Nephron progenitor cell (in vitro differentiated cells): ENCODE measurements around the gene RHBDF2.

Experiments
- DNase-seq: peaks from one replicate; pipeline ENCODE4 v3.0.0; 2021
- H3K27ac Mint-ChIP-seq: 2 replicates; pipeline ENCODE4 v1.8.0; 2021; ENCODE audit warnings: mild to moderate bottlenecking, moderate library complexity, mixed read lengths
- H3K27me3 Mint-ChIP-seq: 2 replicates; pipeline ENCODE4 v1.8.0; 2021; ENCODE audit warnings: mild to moderate bottlenecking, low read depth, mixed read lengths; ENCODE audit not compliant: poor library complexity
- H3K36me3 Mint-ChIP-seq: 2 replicates; pipeline ENCODE4 v1.8.0; 2021; ENCODE audit warnings: low read depth, mixed read lengths
- H3K4me1 Mint-ChIP-seq: 2 replicates; pipeline ENCODE4 v1.8.0; 2021; ENCODE audit warnings: mixed read lengths
- H3K4me3 Mint-ChIP-seq: 2 replicates; pipeline ENCODE4 v1.8.0; 2021; ENCODE audit warnings: mild to moderate bottlenecking, moderate library complexity, mixed read lengths
- H3K9me3 Mint-ChIP-seq: 2 replicates; pipeline ENCODE4 v1.8.0; 2021; ENCODE audit warnings: mild to moderate bottlenecking, moderate library complexity, mixed read lengths
- CTCF ChIP-seq: fragments of 200-600 bp; sonication (generic); IDR thresholded peaks from 2 replicates; pipeline ENCODE4 v1.5.0; 2021; ENCODE audit warnings: antibody characterized with exemption

Gene RHBDF2

DNA sequence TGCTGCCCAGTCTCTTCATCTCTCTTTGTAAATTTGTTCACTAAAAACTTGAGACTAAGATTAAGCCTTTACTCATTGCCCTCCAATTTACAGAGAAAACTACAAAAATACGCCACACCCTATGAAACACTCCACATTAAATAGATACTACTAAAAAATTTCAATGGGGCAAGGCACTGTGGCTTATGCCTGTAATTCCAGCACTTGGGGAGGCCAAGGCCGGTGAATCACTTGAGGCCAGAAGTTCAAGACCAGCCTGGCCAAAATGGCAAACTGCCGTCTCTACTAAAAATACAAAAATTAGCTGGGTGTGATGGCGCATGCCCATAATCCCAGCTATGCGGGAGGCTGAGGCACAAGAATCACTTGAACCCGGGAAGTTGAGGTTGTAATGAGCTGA, 52.1 kb downstream of the RHBDF2 start:
- H3K27ac Mint-ChIP-seq, result no peak overlapping the region
- TF ChIP-seq CTCF, result no peak
- DNase-seq, result no peak
- H3K4me1 Mint-ChIP-seq, result peaks cover 74% of the 10 kb centered on the region
- no peaks in the 10 kb centered on the region for H3K9me3 Mint-ChIP-seq
- peaks cover 3% of the 10 kb centered on the region for H3K36me3 Mint-ChIP-seq
- H3K27me3 Mint-ChIP-seq, result no peaks in the 10 kb centered on the region
- H3K4me3 Mint-ChIP-seq, result no peak overlapping the region

DNA sequence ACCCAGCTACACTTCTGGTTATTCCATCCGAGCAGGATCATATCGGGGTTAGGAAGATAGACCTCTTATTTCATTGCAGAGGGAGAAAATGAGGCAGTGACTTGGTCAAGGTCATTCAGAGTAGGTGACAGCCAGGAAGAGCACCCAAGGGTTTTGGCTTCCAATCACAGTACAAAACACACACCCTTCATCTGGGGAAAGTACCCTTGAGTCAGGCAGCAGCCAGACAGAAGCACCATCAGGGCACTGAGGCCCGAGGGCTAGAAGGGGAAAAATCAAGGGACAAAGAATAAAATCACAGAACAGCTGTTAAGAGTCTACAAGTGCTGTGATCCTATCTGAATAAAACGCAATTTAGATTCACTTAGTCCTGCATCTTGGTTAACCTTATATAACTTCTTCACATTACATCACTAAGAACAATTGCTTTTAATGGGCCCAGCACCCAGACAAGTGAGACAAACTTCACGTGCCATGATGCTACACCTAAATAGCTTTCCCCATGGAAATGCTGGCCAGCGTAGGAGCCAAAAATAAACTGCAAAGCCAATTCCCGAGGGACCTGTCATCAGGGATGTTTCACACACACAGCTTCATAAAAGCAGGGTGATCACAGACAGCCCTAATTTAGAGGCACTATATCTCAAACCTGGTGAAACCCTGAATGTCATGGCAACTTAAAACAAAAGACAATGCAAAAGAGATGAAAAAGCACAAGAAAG, 53.1 kb downstream of the RHBDF2 start:
- no peak for TF ChIP-seq CTCF
- Mint-ChIP-seq H3K36me3 (peaks cover 8% of the 10 kb centered on the region), H3K9me3 (no peaks in the 10 kb centered on the region), H3K4me3 (no peak overlapping the region), H3K27me3 (no peaks in the 10 kb centered on the region), H3K4me1 (peaks cover 79% of the 10 kb centered on the region), H3K27ac (peak overlapping the region; percentile 43)
- no peak for DNase-seq

DNA sequence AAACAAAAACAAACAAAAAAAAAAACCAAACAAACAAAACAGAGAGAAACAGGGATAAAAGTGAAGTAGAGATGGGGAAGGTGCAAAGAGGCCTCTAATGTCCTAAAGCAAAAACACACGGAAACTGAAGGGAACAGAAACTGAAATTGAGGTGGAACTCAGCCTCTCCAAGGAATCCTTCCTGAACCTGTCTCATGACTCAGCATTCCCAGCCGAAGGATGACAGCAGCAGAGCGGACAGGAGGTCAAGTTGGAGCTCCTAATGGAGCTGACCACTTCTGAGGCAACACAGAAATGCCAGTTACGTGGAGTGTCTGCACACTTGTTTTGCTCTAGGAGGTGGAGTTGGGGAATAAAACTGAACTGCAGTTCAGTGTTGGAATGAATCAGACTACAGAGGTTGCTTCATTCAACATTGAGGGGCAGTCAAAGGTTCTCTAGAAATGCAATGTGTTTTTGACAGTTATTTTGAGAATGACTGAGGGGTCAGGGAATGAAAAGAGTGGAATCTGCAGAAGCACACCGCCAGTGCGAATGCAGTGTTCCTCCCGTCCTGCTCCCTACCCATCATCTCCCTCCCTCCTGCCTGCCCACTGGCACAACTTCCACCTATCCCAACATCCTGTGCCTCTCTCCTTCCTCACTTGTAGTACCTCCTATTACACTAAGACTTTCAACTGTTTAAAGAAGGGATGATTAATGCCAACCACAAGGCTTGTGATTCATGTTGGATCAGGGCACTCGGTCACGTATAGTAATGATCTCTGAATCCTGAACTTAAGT, 54.6 kb downstream of the RHBDF2 start:
- H3K9me3 Mint-ChIP-seq, result no peaks in the 10 kb centered on the region
- H3K36me3 Mint-ChIP-seq, result peaks cover 16% of the 10 kb centered on the region
- peaks cover 85% of the 10 kb centered on the region for H3K4me1 Mint-ChIP-seq
- no peak overlapping the region for H3K4me3 Mint-ChIP-seq
- H3K27ac Mint-ChIP-seq, result peak overlapping the region; percentile 3
- no peak for TF ChIP-seq CTCF
- no peaks in the 10 kb centered on the region for H3K27me3 Mint-ChIP-seq
- no peak for DNase-seq

GRCh38 chr17:76445697-76446448, 55.4 kb downstream of the RHBDF2 start:
- TF ChIP-seq CTCF, result no peak
- peaks cover 85% of the 10 kb centered on the region for H3K4me1 Mint-ChIP-seq
- no peaks in the 10 kb centered on the region for H3K9me3 Mint-ChIP-seq
- H3K4me3 Mint-ChIP-seq, result no peak overlapping the region
- no peak for DNase-seq
- H3K36me3 Mint-ChIP-seq, result peaks cover 16% of the 10 kb centered on the region
- H3K27me3 Mint-ChIP-seq, result no peaks in the 10 kb centered on the region
- H3K27ac Mint-ChIP-seq, result peak overlapping the region; percentile 71

DNA sequence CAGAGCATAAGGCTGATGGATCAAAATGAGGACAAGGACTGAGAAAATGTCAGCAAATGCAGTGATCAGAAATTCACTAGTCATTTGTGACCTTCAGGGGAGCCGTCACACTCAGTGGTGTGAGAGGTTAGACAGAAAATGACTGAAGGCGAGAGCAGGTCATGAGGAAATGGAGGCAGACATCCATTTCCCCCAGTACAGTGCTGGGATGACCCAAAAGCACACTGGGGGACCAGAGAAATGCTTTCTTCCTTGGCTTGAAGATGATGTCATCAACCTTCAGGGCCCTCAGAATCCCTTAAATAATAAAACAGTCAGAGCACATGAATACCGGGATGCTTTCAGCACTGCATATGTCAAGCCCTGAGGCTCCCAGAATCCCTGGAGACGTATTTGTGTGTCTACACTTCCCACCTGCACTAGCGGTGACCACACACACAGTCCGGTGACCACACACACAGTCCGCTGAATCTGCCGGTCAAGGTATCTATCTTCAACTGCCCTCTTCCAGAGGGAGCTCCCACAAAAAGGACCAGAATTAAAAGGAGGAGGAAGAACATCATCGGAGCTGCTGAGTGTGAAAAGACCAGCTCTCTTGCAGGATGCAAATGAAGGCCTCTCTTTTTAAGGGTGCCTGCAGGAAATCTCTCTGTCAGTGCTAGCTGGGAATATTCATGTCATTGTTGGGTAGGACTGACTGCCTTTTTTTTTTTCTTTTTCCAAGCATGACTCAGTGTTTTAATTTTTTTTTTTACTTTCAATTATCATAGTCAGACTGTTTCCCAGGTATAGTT, 56.5 kb downstream of the RHBDF2 start:
- Mint-ChIP-seq H3K9me3 (no peaks in the 10 kb centered on the region), H3K36me3 (peaks cover 16% of the 10 kb centered on the region), H3K4me3 (no peak overlapping the region), H3K4me1 (peaks cover 77% of the 10 kb centered on the region), H3K27ac (no peak overlapping the region), H3K27me3 (no peaks in the 10 kb centered on the region)
- no peak for DNase-seq
- TF ChIP-seq CTCF, result no peak
